ENCODE results near the gene ZNF735. TPM values are rescaled to one million over a fixed set of nuclear protein-coding genes. Genes with fewer than 3 reads are reported as not detected.

Gene ZNF735
- total and polyA plus RNA-seq, 9 of the 15 experiments (the other 6 are each of a cell fraction or from before 2014, with no cell fraction given) = not detected

GRCh38 chr7:64174328-64174727, 32.7 kb upstream of the ZNF735 start (continued):
- TF ChIP-seq E2F8 (IDR thresholded peaks at IDR 0.05; ENCODE audit: low read depth, partially characterized antibody) = no peak
- no peak for TF ChIP-seq MXI1 (IDR thresholded peaks at IDR 0.05; ENCODE audit: low read depth, low read length)
- no peak for TF ChIP-seq ZFP91 (CRISPR knock-in tag; IDR thresholded peaks at IDR 0.05)
- TF ChIP-seq ARID3A (IDR thresholded peaks at IDR 0.05; ENCODE audit: borderline replicate concordance, low read depth, low read length) = no peak
- no peak for TF ChIP-seq CBFA2T2 (conservative IDR thresholded peaks at IDR 0.05)
- TF ChIP-seq BRCA1 (IDR thresholded peaks at IDR 0.05) = no peak
- TF ChIP-seq BRCA1 (CRISPR knock-in tag; IDR thresholded peaks at IDR 0.05) = no peak
- no peak for TF ChIP-seq ZNF592 (IDR thresholded peaks at IDR 0.05)
- no peak for TF ChIP-seq U2AF2 (optimal IDR thresholded peaks at IDR 0.05; ENCODE audit: low read depth, low read length)
- no peak for TF ChIP-seq HIVEP1 (CRISPR knock-in tag; IDR thresholded peaks at IDR 0.05)
- TF ChIP-seq U2AF1 (optimal IDR thresholded peaks at IDR 0.05; ENCODE audit: low read depth, low read length) = no peak
- no peak for TF ChIP-seq HNRNPH1 (optimal IDR thresholded peaks at IDR 0.05; ENCODE audit: low read depth, low read length)
- TF ChIP-seq ZHX1 (conservative IDR thresholded peaks at IDR 0.05; ENCODE audit: low read length) = no peak
- TF ChIP-seq NRF1 (conservative IDR thresholded peaks at IDR 0.05 in 1 of 2, IDR thresholded peaks at IDR 0.05 in 1 of 2) = no peak
- TF ChIP-seq MCM2 (IDR thresholded peaks at IDR 0.05; ENCODE audit: low read depth) = no peak
- no peak for TF ChIP-seq ZNF212 (CRISPR knock-in tag; IDR thresholded peaks at IDR 0.05)
